H1 (cell line): Measurements from ENCODE around the gene IRS1. TPM values are rescaled to one million over a fixed set of nuclear protein-coding genes. Genes with fewer than 3 reads are reported as not detected.

Experiments
- CTCF ChIA-PET: fragments of 300-600 bp; sonication (Branson Sonifier 250); formaldehyde crosslinking; loops from one replicate; lab custom pipeline; 2021; ENCODE audit not compliant: partially characterized antibody; lab: Charles Lee
- POLR2A ChIA-PET: fragments of 300-600 bp; sonication (Branson Sonifier 250); formaldehyde crosslinking; loops from one replicate; lab custom pipeline; 2021; ENCODE audit warnings: inconsistent platforms; ENCODE audit not compliant: partially characterized antibody; lab: Charles Lee
- DNase-seq, 2 experiments: peaks; one replicate each; pipeline versions ENCODE4 v3.0.0 to v3.0.0-alpha.2; 2010 to 2022; ENCODE audit warnings: low spot score in 2 of 2, low read depth in 1 of 2, mixed read lengths in 1 of 2
- FAIRE-seq: peaks from 2 replicates; lab custom pipeline; 2011; peaks lifted over from hg19 to GRCh38; lab: Jason Lieb, UNC
- H2AFZ ChIP-seq: 2 replicates; pipeline ENCODE4 v1.8.1; 2012; ENCODE audit warnings: low read length, inconsistent platforms
- H2AK5ac ChIP-seq: 2 replicates; pipeline ENCODE4 v1.6.1; 2013; ENCODE audit warnings: low read depth, low read length
- H2BK120ac ChIP-seq: replicated peaks from 2 replicates; pipeline ENCODE3; 2013; ENCODE audit warnings: low read depth, low read length, inconsistent platforms
- H2BK12ac ChIP-seq: 2 replicates; pipeline ENCODE4 v1.6.1; 2013; ENCODE audit warnings: low read depth, low read length
- H2BK15ac ChIP-seq: 2 replicates; pipeline ENCODE4 v1.6.1; 2013; ENCODE audit warnings: low read length
- H2BK20ac ChIP-seq: 2 replicates; pipeline ENCODE4 v1.6.1; 2013; ENCODE audit warnings: low read length
- H2BK5ac ChIP-seq: 2 replicates; pipeline ENCODE4 v1.6.1; 2013; ENCODE audit warnings: low read depth, low read length
- H3K14ac ChIP-seq: 2 replicates; pipeline ENCODE4 v1.6.1; 2013; ENCODE audit warnings: inconsistent platforms; ENCODE audit not compliant: insufficient read length
- H3K18ac ChIP-seq: 2 replicates; pipeline ENCODE4 v1.6.1; 2013; ENCODE audit warnings: low read length; ENCODE audit errors: extremely low read depth
- H3K23ac ChIP-seq: 2 replicates; pipeline ENCODE4 v1.6.1; 2013; ENCODE audit warnings: inconsistent platforms; ENCODE audit not compliant: insufficient read length
- H3K23me2 ChIP-seq: 2 replicates; pipeline ENCODE4 v1.6.1; 2013; ENCODE audit warnings: low read depth, low read length
- H3K27ac ChIP-seq: 2 replicates; pipeline ENCODE4 v1.6.1; 2011; ENCODE audit warnings: low read depth, low read length, inconsistent platforms
- H3K27me3 ChIP-seq, 4 experiments: replicated peaks in 1 of 4; 1 replicate in 1 of 4; 2 replicates in 3 of 4; pipeline versions ENCODE4 v1.6.1 to v1.8.1; 2011 to 2013; ENCODE audit warnings: low read length in 3 of 4, mild to moderate bottlenecking in 3 of 4, inconsistent platforms in 2 of 4, mixed read lengths in 2 of 4, moderate library complexity in 1 of 4; ENCODE audit not compliant: control insufficient read depth in 3 of 4, insufficient read depth in 3 of 4; ENCODE audit errors: extremely low read depth in 1 of 4
- H3K36me3 ChIP-seq, 4 experiments: 2 replicates each; pipeline versions ENCODE4 v1.6.1 to v1.8.1; 2011 to 2013; ENCODE audit warnings: mild to moderate bottlenecking in 4 of 4, low read length in 3 of 4, moderate library complexity in 2 of 4, control low read depth in 1 of 4, inconsistent platforms in 1 of 4; ENCODE audit not compliant: insufficient read depth in 4 of 4, control insufficient read depth in 2 of 4
- H3K4ac ChIP-seq: replicated peaks from 2 replicates; pipeline ENCODE3; 2013; ENCODE audit warnings: low read length, low read depth, mixed read lengths, inconsistent platforms; ENCODE audit not compliant: insufficient read length
- H3K4me1 ChIP-seq, 4 experiments: replicated peaks in 1 of 4; 1 replicate in 1 of 4; 2 replicates in 3 of 4; pipeline versions ENCODE4 v1.6.1 to v1.8.1; 2011 to 2013; ENCODE audit warnings: low read length in 3 of 4, inconsistent platforms in 2 of 4, mixed read lengths in 1 of 4; ENCODE audit not compliant: insufficient read depth in 4 of 4, control insufficient read depth in 3 of 4
- H3K4me2 ChIP-seq, 2 experiments: 2 replicates each; pipeline versions ENCODE4 v1.6.1 to v1.8.1; 2011 to 2013; ENCODE audit warnings: low read depth in 2 of 2, low read length in 2 of 2, control low read depth in 1 of 2, inconsistent platforms in 1 of 2, mild to moderate bottlenecking in 1 of 2; ENCODE audit not compliant: insufficient read depth in 1 of 2
- H3K4me3 ChIP-seq, 4 experiments: fragments of 200-600, 300-600 bp in 1 of 4; sonication (generic), shearing (Covaris generic), sonication (Bioruptor Twin) in 1 of 4; 2 replicates each; pipeline versions ENCODE4 v1.5.1 to v1.8.1; 2011 to 2016; ENCODE audit warnings: low read length in 4 of 4, low read depth in 3 of 4, control low read depth in 2 of 4, inconsistent platforms in 2 of 4, mild to moderate bottlenecking in 2 of 4, mixed read lengths in 1 of 4, moderate library complexity in 1 of 4; ENCODE audit not compliant: insufficient read depth in 2 of 4; ENCODE audit errors: extremely low read depth in 1 of 4
- H3K56ac ChIP-seq: replicated peaks from 2 replicates; pipeline ENCODE3; 2013; ENCODE audit warnings: low read depth, mild to moderate bottlenecking, mixed read lengths, low read length, inconsistent platforms; ENCODE audit not compliant: insufficient read length
- H3K79me1 ChIP-seq: 2 replicates; pipeline ENCODE4 v1.6.1; 2013; ENCODE audit warnings: low read depth, low read length, control low read depth
- H3K79me2 ChIP-seq, 2 experiments: 2 replicates each; pipeline versions ENCODE4 v1.6.1 to v1.8.1; 2012 to 2013; ENCODE audit warnings: low read length in 2 of 2, mild to moderate bottlenecking in 2 of 2, inconsistent platforms in 1 of 2; ENCODE audit not compliant: insufficient read depth in 2 of 2, control insufficient read depth in 1 of 2
- H3K9ac ChIP-seq, 4 experiments: replicated peaks in 1 of 4; 1 replicate in 1 of 4; 2 replicates in 3 of 4; pipeline versions ENCODE4 v1.6.1 to v1.8.1; 2011 to 2013; ENCODE audit warnings: low read depth in 3 of 4, low read length in 3 of 4, control low read depth in 2 of 4, mild to moderate bottlenecking in 2 of 4, moderate library complexity in 2 of 4, inconsistent platforms in 1 of 4; ENCODE audit errors: extremely low read depth in 1 of 4
- H3K9me3 ChIP-seq, 2 experiments: 2 replicates each; pipeline versions ENCODE4 v1.6.1 to v1.8.1; 2012 to 2013; ENCODE audit warnings: mild to moderate bottlenecking in 2 of 2, moderate library complexity in 2 of 2, control low read depth in 1 of 2, inconsistent platforms in 1 of 2, low read depth in 1 of 2, low read length in 1 of 2, mixed read lengths in 1 of 2; ENCODE audit not compliant: insufficient read depth in 2 of 2
- H4K20me1 ChIP-seq, 2 experiments: replicated peaks in 1 of 2; 2 replicates each; pipeline versions ENCODE3 to v1.8.1; 2011 to 2013; ENCODE audit warnings: inconsistent platforms in 2 of 2, low read length in 2 of 2, mild to moderate bottlenecking in 1 of 2; ENCODE audit not compliant: insufficient read depth in 2 of 2, control insufficient read depth in 1 of 2
- H4K5ac ChIP-seq: 2 replicates; pipeline ENCODE4 v1.6.1; 2013; ENCODE audit warnings: low read length, low read depth, mixed read lengths, inconsistent platforms; ENCODE audit not compliant: insufficient read length
- H4K8ac ChIP-seq: 2 replicates; pipeline ENCODE4 v1.8.0; 2013; ENCODE audit warnings: mild to moderate bottlenecking, moderate library complexity, low read length, inconsistent platforms; ENCODE audit not compliant: insufficient read depth; ENCODE audit errors: extremely low read depth
- H4K91ac ChIP-seq: replicated peaks from 2 replicates; pipeline ENCODE3; 2013; ENCODE audit warnings: low read length, mixed read lengths, inconsistent platforms; ENCODE audit not compliant: insufficient read length
- BCL11A ChIP-seq, 2 experiments: IDR thresholded peaks; one replicate each; pipeline ENCODE4 v1.6.1; 2011; ENCODE audit warnings: low read depth in 2 of 2, low read length in 2 of 2, mild to moderate bottlenecking in 2 of 2
- BRCA1 ChIP-seq: IDR thresholded peaks from 2 replicates; pipeline ENCODE4 v1.6.1; 2012; ENCODE audit warnings: low read depth, low read length, improper control_type of control experiment
- CBX8 ChIP-seq: fragments of 300-800, 300-1000 bp; sonication (generic); IDR thresholded peaks from 2 replicates; pipeline ENCODE4 v1.7.1; 2016; ENCODE audit warnings: low read depth, low read length, borderline replicate concordance
- POU5F1 ChIP-seq: IDR thresholded peaks from 2 replicates; pipeline ENCODE4 v1.6.1; 2011; ENCODE audit warnings: low read depth, mild to moderate bottlenecking, low read length, moderate library complexity
- SP2 ChIP-seq: IDR thresholded peaks from 2 replicates; pipeline ENCODE4 v1.6.1; 2012; ENCODE audit warnings: mild to moderate bottlenecking, low read length, inconsistent platforms
- WGBS, 2 experiments: shearing (Covaris generic) in 1 of 2; methylation state at CpG; one replicate each; pipeline versions ENCODE4 v1.1.6 to v1.1.7; 2013 to 2015; ENCODE audit warnings: low lambda C conversion rate in 2 of 2, mixed read lengths in 2 of 2, inconsistent platforms in 1 of 2, low coverage in 1 of 2, missing lambda C conversion rate in 1 of 2; ENCODE audit not compliant: insufficient replicate concordance in 2 of 2, insufficient coverage in 1 of 2, insufficient read length in 1 of 2; ENCODE audit errors: extremely low coverage in 1 of 2, missing lambda C conversion rate in 1 of 2; 5-methylcytosine and 5-hydroxymethylcytosine counted together
- polyA plus RNA-seq, 7 experiments: library from polyadenylated mRNA; depleted of rRNA in 3 of 7; stranded (reverse) in 5 of 7; unstranded in 2 of 7; fragments of >200 nt in 5 of 7; fragments of 200-250 nt in 2 of 7; gene quantifications; 1 replicate in 5 of 7; 2 replicates in 1 of 7; 4 replicates in 1 of 7; pipeline versions ENCODE4 v1.2.1 to v1.2.3, GENCODE V29; 2011 to 2013; ENCODE audit warnings: missing spikeins in 2 of 7, mixed read lengths in 2 of 7
- total RNA-seq: library from RNA; stranded (reverse); fragmentation: NEBNext Ultra II Directional; extraction: Animal tissue kit (Norgen Biotek cat#: 25700); gene quantifications from 2 replicates; pipeline ENCODE4 v1.2.1, GENCODE V29; 2021

IRS1 gene
- total and polyA plus RNA-seq, 2 of the 8 experiments (the other 6 are each of a cell fraction or from before 2014, with no cell fraction given), result 9.1 to 26.9 TPM

DNA sequence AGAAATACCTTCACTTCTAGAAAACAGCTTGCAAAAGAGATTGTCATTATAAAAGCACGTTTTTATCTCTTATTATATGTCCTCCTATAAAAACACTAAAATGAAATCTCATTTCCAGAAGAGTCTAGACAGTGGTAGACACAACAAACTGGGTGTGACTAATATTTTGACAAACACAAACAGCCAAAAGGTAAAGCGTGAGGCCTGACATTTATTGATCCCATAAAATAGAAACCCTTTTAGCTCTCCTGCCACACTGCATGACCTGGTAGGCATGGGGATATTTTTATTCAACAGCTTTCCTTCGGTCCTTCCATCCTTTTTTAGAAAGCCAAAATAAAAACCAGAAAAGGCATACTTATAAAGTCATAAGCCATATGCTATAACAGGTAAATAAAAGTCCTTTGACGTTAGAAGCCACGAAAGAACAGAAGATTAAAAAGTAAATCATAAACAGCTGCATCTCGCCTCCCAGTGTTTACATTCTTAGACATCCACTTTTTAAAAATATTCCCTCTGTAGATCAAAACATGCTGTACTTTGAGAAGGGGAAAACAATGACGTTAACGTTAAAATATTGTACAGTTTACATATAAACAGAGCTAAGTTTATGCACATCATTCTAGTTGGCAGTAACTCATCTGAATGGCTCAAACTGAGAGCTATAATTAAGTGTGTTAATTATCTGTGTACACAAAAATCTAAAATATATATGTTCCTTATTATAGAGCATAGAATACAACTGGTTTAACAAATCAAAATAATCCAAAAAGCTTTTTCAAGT is 44.6 kb downstream of the IRS1 start:
- no peak for FAIRE-seq
- Histone ChIP-seq H2BK12ac (no peak overlapping the region), H4K91ac (no peak overlapping the region), H3K79me2 (peaks cover 0 to 20% of the 10 kb centered on the region in 2 experiments; a peak in 2 of 4 replicates), H2AFZ (no peak overlapping the region), H3K18ac (no peak overlapping the region), H3K4me3 (no peak overlapping the region), H3K56ac (no peak overlapping the region), H3K23ac (no peak overlapping the region), H2BK15ac (no peak overlapping the region), H3K27me3 (no peaks in the 10 kb centered on the region), H3K9ac (no peak overlapping the region), H2BK5ac (no peak overlapping the region), H3K4me1 (peaks cover 0 to 4% (median 1%) of the 10 kb centered on the region in 4 experiments; a peak in 3 of 7 replicates), H3K27ac (no peak overlapping the region), H4K20me1 (no peaks in the 10 kb centered on the region), H2AK5ac (no peak overlapping the region), H2BK120ac (no peak overlapping the region), H3K14ac (no peak overlapping the region), H4K8ac (no peak overlapping the region), H3K23me2 (no peaks in the 10 kb centered on the region), H2BK20ac (no peak overlapping the region), H3K9me3 (no peaks in the 10 kb centered on the region), H3K36me3 (no peaks in the 10 kb centered on the region), H3K4ac (no peak overlapping the region), H3K4me2 (no peak overlapping the region), H4K5ac (no peak overlapping the region), H3K79me1 (peaks cover 3% of the 10 kb centered on the region; the same call in 1 of the 2 replicates)
- 88% methylated on average over 8 of the region's 8 CpGs; no CpG with 5 or more reads in 1 of the 2 experiments for WGBS, 2 experiments
- TF ChIP-seq BCL11A (IDR thresholded peaks at IDR 0.05; ENCODE audit: low read depth in 2 of 2, low read length in 2 of 2) (no peak), BRCA1 (no peak), POU5F1 (no peak), CBX8 (no peak), SP2 (no peak)
- ChIA-PET POLR2A (interaction anchor here (1.3 to 1.4 kb wide), 2 partner anchors 24 to 44 kb away, joined by 4 to 5 read pairs; partner anchors contain the start of gene IRS1), CTCF (interaction anchor here (1.5 to 1.6 kb wide), 2 partner anchors 45 to 47 kb away, joined by 6 read pairs; partner anchors contain the start of gene IRS1)
- no peak for DNase-seq
